GM18511 (cell line): ENCODE measurements around the gene SYNCRIP.
A peak's percentile ranks its signal among the peaks of the same experiment; 100 is the strongest.
"Not testable (repeated sequence)": the region's sequence is repeated elsewhere in the genome, so short reads cannot be mapped to it uniquely, and the experiment has no call there.

Experiments
- ATAC-seq: cut with Tn5 transposase; IDR thresholded peaks from one replicate; pipeline ENCODE4 v1.9.1; 2021; ENCODE audit warnings: mild to moderate bottlenecking, moderate library complexity; ENCODE audit not compliant: unreplicated experiment

The SYNCRIP gene

GRCh38 chr6:85600713-85601313 is 41.9 kb downstream of the SYNCRIP start:
- ATAC-seq = no peak

GRCh38 chr6:85594197-85594930 is 48.3 kb downstream of the SYNCRIP start:
- peak; percentile 17 for ATAC-seq

GRCh38 chr6:85593438-85594196 is 49.1 kb downstream of the SYNCRIP start, which contains the start of gene SNX14:
Gene SNX14, minus strand, starts transcription at chr6:85593858. Its CDS starts 140 bp downstream, at chr6:85593718.
- peak; percentile 88 for ATAC-seq

- ATAC-seq = no peak
These were observed 50.7 kb downstream of the SYNCRIP start for GRCh38 chr6:85592033-85592432.

DNA sequence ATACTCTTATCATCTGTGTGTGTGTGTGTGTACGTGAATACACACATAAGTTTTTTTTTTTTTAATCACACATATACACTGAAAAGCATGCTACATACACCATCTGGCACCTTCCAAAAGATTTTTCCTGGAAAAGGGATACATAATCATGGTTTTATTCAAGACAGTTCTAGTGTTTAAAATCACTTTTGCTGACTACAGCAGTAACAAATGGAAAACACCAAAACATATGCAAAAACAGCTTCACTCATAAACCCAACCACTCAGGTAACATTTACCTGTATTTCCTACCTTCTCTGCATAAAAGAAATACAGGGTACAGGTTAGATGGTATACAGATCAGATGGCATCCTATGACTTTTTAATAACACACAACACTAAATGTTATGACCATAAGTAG is 51.5 kb downstream of the SYNCRIP start:
- no peak for ATAC-seq

DNA sequence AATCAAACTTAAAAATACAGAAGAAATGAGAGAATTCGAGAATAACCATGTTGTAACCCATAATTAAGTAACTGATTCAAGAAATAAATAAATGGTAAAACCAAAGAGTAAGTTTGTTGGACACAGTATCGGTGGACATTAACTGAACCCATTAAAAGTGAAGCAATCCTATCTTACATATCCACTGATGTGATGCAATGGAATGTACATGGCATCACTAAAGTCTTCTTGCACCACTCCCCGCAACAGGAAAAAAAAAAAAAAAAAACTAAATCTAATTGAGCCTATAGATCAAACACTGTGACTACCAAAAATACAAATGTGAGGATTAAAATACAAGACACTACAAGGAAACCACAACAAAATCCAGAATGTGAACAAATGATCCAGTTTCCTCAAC is 56.9 kb downstream of the SYNCRIP start:
- ATAC-seq = no peak

GRCh38 chr6:85582832-85583231 is 59.9 kb downstream of the SYNCRIP start:
- not testable (repeated sequence) for ATAC-seq

GRCh38 chr6:85581572-85581971 is 61.1 kb downstream of the SYNCRIP start:
- ATAC-seq = no peak

GRCh38 chr6:85580878-85581267 is 61.8 kb downstream of the SYNCRIP start:
- ATAC-seq = peak; percentile 84

DNA sequence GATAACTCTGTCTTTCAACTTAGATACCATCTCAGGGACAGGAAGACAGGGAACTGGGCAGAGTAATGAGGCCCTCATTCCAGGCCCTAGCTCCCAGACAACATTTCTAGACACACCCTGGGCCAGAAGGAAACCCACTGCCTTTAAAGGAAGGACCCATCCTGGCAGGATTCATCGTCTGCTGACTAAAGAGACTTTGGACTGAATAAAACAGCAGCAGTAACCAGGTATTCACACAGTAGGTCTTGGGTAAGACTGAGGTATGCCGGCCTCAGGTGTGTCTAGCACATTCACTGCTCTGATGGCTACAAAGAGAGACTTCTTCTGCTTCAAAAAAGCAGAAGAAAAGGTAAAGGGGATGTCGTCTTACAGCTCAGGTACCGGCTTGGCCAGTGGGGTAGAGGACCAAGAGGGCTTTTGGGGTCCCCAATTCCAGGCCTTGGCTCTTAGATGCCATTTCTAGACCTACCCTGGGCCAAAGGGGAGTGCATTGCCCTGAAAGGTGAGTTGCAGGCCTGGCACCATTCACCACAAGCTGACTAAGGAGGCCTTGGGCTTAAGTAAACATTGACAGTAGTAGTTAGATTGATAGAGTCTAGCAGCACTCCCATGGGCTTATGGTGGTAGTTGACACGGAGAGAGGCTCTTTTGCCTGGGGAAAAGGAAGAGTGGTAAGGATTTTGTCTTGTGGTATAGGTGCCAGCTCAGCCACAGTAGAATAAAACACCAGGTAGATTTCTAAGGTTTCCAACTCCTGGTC is 62.4 kb downstream of the SYNCRIP start:
- peak; percentile 28 for ATAC-seq

GRCh38 chr6:85579581-85579980 is 63.1 kb downstream of the SYNCRIP start:
- no peak for ATAC-seq

DNA sequence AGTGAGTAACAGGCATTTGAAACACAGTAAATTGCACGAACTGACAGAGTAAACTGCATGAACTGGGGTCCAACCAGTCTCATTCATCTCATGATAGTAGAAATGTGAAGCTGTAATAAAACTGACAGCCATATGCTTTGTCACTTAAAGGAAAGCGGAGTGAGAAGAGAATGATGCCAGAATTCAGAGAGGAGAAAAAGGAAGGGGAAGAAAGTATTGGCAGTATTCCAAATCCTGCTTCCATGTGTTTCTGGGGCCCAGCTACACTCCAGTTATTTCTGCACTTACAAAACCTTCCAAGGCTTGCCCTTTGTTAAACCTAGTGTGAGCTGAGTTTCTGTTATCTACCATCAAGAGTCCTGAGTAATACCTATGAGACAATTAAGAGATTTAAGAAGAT is 66.2 kb downstream of the SYNCRIP start:
- no peak for ATAC-seq

- peak; percentile 45 for ATAC-seq
These were observed 67.6 kb downstream of the SYNCRIP start for GRCh38 chr6:85574932-85575598.

DNA sequence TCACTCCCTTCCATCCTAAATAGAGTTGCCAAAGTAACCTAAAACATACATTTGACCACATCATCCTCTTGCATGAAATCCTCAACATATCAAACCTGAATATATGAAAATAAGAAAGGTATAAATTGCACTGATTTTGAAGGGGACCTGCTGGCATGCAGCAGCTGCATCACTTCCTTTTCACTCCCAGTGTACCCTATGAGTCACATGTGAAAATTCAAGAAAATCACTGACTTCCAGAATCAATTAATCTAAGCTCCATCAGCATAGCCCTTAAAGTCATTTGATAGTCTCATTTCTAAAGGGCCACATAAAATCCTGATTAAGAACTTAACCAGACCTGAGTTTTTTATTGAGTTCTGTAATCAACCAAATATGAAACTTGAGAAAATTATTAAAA is 73.4 kb downstream of the SYNCRIP start:
- ATAC-seq = no peak

- ATAC-seq = no peak
These were observed 74.3 kb downstream of the SYNCRIP start for GRCh38 chr6:85568411-85568810.

GRCh38 chr6:85565736-85566135 is 77.0 kb downstream of the SYNCRIP start:
- ATAC-seq = no peak

DNA sequence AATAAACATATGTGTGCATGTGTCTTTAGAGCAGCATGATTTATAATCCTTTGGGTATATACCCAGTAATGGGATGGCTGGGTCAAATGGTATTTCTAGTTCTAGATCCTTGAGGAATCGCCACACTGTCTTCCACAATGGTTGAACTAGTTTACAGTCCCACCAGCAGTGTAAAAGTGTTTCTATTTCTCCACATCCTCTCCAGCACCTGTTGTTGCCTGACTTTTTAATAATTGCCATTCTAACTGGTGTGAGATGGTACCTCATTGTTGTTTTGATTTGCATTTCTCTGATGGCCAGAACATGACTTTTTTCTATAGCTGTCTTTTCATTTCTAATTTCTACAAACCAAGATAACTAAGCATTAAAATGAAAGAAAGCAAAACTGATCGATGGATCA is 78.5 kb downstream of the SYNCRIP start:
- ATAC-seq = not testable (repeated sequence)
